Lung (tissue), 12 donors: ENCODE results near the gene SFSWAP. TPM values are rescaled to one million over a fixed set of nuclear protein-coding genes. Genes with fewer than 3 reads are reported as not detected.
"Not testable (repeated sequence)": the region's sequence is repeated elsewhere in the genome, so short reads cannot be mapped to it uniquely, and the experiment has no call there.

Source experiments
- ATAC-seq: fragments of 200-7000 bp; cut with Tn5 transposase; one replicate; pipeline ENCODE4 v1.9.1; 2020; ENCODE audit warnings: moderate number of reproducible peaks; ENCODE audit not compliant: insufficient read depth, low FRiP score
- DNase-seq, 3 donors: peaks; one replicate each; pipeline ENCODE4 v3.0.0-alpha.2; 2013 to 2017
- H3K27ac ChIP-seq, 2 donors: one replicate each; pipeline ENCODE4 v1.5.1; 2013; ENCODE audit warnings: mild to moderate bottlenecking in 2 of 2, moderate library complexity in 2 of 2, control low read depth in 1 of 2, inconsistent platforms in 1 of 2, low read depth in 1 of 2, low read length in 1 of 2
- H3K27me3 ChIP-seq, 3 donors: one replicate each; pipeline ENCODE4 v1.5.1; 2013; ENCODE audit warnings: low read length in 2 of 3; ENCODE audit not compliant: control insufficient read depth in 3 of 3, insufficient read depth in 3 of 3
- H3K36me3 ChIP-seq, 4 donors: one replicate each; pipeline ENCODE4 v1.5.1; 2013; ENCODE audit warnings: low read length in 4 of 4, mild to moderate bottlenecking in 1 of 4, moderate library complexity in 1 of 4; ENCODE audit not compliant: control insufficient read depth in 4 of 4, insufficient read depth in 4 of 4
- H3K4me1 ChIP-seq, 5 donors: one replicate each; pipeline ENCODE4 v1.5.1; 2013; ENCODE audit warnings: low read length in 5 of 5, mild to moderate bottlenecking in 2 of 5, moderate library complexity in 1 of 5; ENCODE audit not compliant: control insufficient read depth in 5 of 5, insufficient read depth in 5 of 5
- H3K4me3 ChIP-seq: one replicate; pipeline ENCODE4 v1.5.1; 2013; ENCODE audit warnings: mild to moderate bottlenecking, control low read depth, moderate library complexity
- H3K9ac ChIP-seq, 2 donors: one replicate each; pipeline ENCODE4 v1.5.1; 2013; ENCODE audit warnings: low read length in 2 of 2, control low read depth in 1 of 2; ENCODE audit not compliant: insufficient read depth in 1 of 2
- H3K9me3 ChIP-seq, 4 donors: one replicate each; pipeline ENCODE4 v1.5.1; 2013; ENCODE audit warnings: low read length in 3 of 4, mild to moderate bottlenecking in 1 of 4, moderate library complexity in 1 of 4; ENCODE audit not compliant: control insufficient read depth in 4 of 4, insufficient read depth in 3 of 4
- CTCF ChIP-seq: IDR thresholded peaks from 2 replicates; pipeline ENCODE4 v1.5.1; 2012; ENCODE audit warnings: mild to moderate bottlenecking; ENCODE audit errors: control extremely low read depth, extremely low read depth
- WGBS, 2 donors: extraction: QIAGEN DNeasy Blood & Tissue Kit; methylation state at CpG; one replicate each; pipeline ENCODE4 v1.1.7; 2013; 5-methylcytosine and 5-hydroxymethylcytosine counted together
- polyA plus RNA-seq, 2 donors: library from polyadenylated mRNA; stranded (reverse); fragments of 200-250 nt; gene quantifications; one replicate each; pipeline ENCODE4 v1.2.1, GENCODE V29; 2013
- total RNA-seq, 2 donors: library from RNA; depleted of rRNA in 1 of 2; stranded (reverse); fragments of >200 nt in 1 of 2; gene quantifications; one replicate each; pipeline ENCODE4 v1.2.1, GENCODE V29; 2014 to 2021
- donor health status: control.
- donor health status: control.
- donor health status: Bipolar disorder and iron deficiency.
- donor health status: healthy.
- donor health status: DM: yes; HTN: yes; CAD: no.

The SFSWAP gene
- total and polyA plus RNA-seq, 4 donors = 23.3 to 49.9 (median 40.0) TPM

GRCh38 chr12:131666978-131667601 lies 43.8 kb upstream of the SFSWAP start:
- not testable (repeated sequence) for H3K27ac ChIP-seq, H3K4me3 ChIP-seq, H3K9ac ChIP-seq, H3K9me3 ChIP-seq, H3K36me3 ChIP-seq, DNase-seq, ATAC-seq, H3K4me1 ChIP-seq
- WGBS, 2 donors = 64% methylated on average over 12 of the region's 12 CpGs
- peaks cover 0 to 22% (median 2%) of the 10 kb centered on the region in 3 donors for H3K27me3 ChIP-seq

- ATAC-seq (no peak), DNase-seq (no peak)
- no peak overlapping the region for H3K9ac ChIP-seq
- no peaks in the 10 kb centered on the region for H3K36me3 ChIP-seq
- WGBS, 2 donors = 69 to 72% methylated on average over 8 of the region's 8 CpGs
- peaks cover 0 to 19% (median 4%) of the 10 kb centered on the region in 3 donors for H3K27me3 ChIP-seq
- no peaks in the 10 kb centered on the region for H3K4me1 ChIP-seq
- H3K27ac ChIP-seq = no peak overlapping the region
- TF ChIP-seq CTCF = no peak
- H3K4me3 ChIP-seq = no peak overlapping the region
- peaks cover 0 to 12% (median 0%) of the 10 kb centered on the region in 4 donors for H3K9me3 ChIP-seq
These were observed 39.6 kb upstream of the SFSWAP start for GRCh38 chr12:131671276-131671675.

GRCh38 chr12:131671871-131672270 lies 39.0 kb upstream of the SFSWAP start:
- H3K9me3 ChIP-seq = peaks cover 0 to 12% (median 0%) of the 10 kb centered on the region in 4 donors
- no peak for DNase-seq
- no peaks in the 10 kb centered on the region for H3K4me1 ChIP-seq
- H3K27ac ChIP-seq = no peak overlapping the region
- TF ChIP-seq CTCF = no peak
- ATAC-seq = no peak
- H3K4me3 ChIP-seq = no peak overlapping the region
- WGBS, 2 donors = 51 to 65% methylated on average over 8 of the region's 8 CpGs
- peaks cover 0 to 19% (median 4%) of the 10 kb centered on the region in 3 donors for H3K27me3 ChIP-seq
- no peaks in the 10 kb centered on the region for H3K36me3 ChIP-seq
- H3K9ac ChIP-seq = no peak overlapping the region

GRCh38 chr12:131672311-131672940 lies 38.5 kb upstream of the SFSWAP start:
- no peak for ATAC-seq
- no peak overlapping the region for H3K27ac ChIP-seq
- H3K4me3 ChIP-seq = no peak overlapping the region
- H3K36me3 ChIP-seq = no peaks in the 10 kb centered on the region
- peaks cover 0 to 18% (median 4%) of the 10 kb centered on the region in 3 donors for H3K27me3 ChIP-seq
- no peak for TF ChIP-seq CTCF
- H3K9me3 ChIP-seq = peaks cover 0 to 12% (median 0%) of the 10 kb centered on the region in 4 donors
- DNase-seq = no peak
- H3K4me1 ChIP-seq = no peaks in the 10 kb centered on the region
- no peak overlapping the region for H3K9ac ChIP-seq
- WGBS, 2 donors = 68 to 84% methylated on average over 17 of the region's 17 CpGs
